Right ventricle myocardium inferior (tissue), 1 donor: ENCODE results near the gene LRRK2. TPM values are rescaled to one million over a fixed set of nuclear protein-coding genes. Genes with fewer than 3 reads are reported as not detected.

Experiments used
- ATAC-seq: fragments of 200-7000 bp; cut with Tn5 transposase; one replicate; pipeline ENCODE4 v1.9.1; 2020; ENCODE audit warnings: mild to moderate bottlenecking, moderate library complexity
- DNase-seq: peaks from one replicate; pipeline ENCODE4 v3.0.0; 2021; ENCODE audit errors: missing footprints
- intact Hi-C: fragments of 100-400 bp; cut with DNase I; formaldehyde crosslinking; loops from one replicate; pipeline ENCODE4 v1.11.0; 2022
- long read RNA-seq: library from polyadenylated mRNA; unstranded; transcript quantifications from one replicate; pipeline ENCODE4 v2.0.0, GENCODE V29; 2021
- total RNA-seq: library from RNA; stranded (reverse); fragmentation: NEBNext Ultra II Directional; extraction: Animal tissue kit (Norgen Biotek cat#: 25700); gene quantifications from one replicate; pipeline ENCODE4 v1.2.1, GENCODE V29; 2021
- donor health status: DM: no; HTN: yes; CAD: no; lungs with severe emphysema.

Gene LRRK2
- total RNA-seq: 8.4 TPM
- long read RNA-seq, partial matches to known transcripts: 3 of 3 reads
- long read RNA-seq, other reads (novel, unspliced or antisense): 0 of 3 reads

DNA sequence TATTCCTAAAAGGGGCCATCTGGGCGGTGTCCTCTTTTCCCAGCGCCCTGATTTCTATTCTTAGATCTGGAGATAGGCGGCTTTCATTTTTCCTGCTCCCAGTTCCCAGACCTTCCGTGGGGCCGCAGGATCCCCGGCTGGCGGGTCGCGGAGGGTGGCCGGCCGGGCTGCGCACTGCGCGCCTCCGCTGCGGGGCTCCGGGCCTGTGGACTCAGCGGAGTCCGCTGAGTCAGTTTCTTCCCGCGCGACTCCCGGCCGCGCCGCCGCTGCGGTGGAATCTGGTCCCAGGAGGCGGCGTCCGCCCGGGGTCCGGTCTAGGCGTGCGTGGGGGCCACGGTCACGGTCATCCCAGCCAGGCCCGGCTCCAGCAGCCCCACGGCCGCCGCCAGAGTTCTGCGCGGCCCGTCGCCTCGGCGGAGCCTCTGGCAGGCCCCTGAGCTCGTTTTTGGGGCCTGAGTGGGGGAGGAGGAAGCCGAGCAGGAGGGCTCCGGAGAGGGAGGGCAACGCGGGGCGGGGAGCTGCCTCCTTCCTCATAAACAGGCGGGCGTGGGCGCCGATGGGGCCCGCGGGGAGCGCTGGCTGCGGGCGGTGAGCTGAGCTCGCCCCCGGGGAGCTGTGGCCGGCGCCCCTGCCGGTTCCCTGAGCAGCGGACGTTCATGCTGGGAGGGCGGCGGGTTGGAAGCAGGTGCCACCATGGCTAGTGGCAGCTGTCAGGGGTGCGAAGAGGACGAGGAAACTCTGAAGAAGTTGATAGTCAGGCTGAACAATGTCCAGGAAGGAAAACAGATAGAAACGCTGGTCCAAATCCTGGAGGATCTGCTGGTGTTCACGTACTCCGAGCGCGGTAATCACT, at the start of gene LRRK2:
Gene LRRK2 (plus strand): TSS at position 559 of the 853 bp plus-strand sequence. CDS start 135 bp downstream, at position 694.
- intact Hi-C loops: loop anchor here (2.0 kb wide), 1 partner anchor 72 kb away; no protein-coding TSS in a partner anchor
- peak; percentile 96 for DNase-seq
- ATAC-seq: peak; percentile 94

DNA sequence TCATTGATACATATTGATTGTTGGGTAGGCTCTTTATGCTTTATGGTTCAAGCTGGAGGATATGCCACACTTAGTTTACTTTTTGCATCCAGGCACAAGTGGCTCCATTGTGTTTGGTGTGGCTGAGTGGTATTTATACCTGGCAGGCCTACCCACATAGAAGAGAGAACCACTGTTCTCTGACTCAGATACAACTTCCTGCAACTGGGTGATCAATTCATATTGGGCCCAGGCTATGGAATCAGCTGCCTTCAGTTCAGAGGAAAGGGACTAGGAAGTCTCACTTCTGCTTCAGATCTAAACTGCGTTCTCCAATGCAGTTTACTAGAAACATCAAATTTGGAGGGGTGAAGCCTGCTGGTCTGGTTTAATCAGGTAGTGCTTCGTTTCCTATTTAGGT, 49.8 kb upstream of the LRRK2 start:
- no peak for ATAC-seq
- no peak for DNase-seq
- intact Hi-C loops: no loop called here

DNA sequence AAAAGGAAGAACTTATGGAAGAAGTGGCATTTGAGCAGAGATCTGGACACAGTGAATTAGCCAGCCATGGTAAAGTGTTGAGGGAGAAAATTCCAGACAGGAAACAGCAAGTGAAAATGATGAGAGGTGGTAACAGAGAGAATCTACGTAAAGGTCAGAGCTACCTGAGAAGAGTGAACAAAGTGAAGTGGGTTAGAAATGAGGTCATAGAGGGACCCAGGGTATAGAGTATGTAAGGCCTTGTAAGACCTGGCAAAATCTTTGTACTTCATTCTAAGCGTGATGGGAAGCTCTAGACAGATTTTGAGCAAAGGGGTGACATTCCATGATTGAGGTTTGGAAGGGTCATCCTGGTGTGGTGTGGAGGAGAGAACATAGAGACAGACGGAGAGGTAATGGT, 49.3 kb upstream of the LRRK2 start:
- DNase-seq (no peak), ATAC-seq (no peak)
- intact Hi-C loops: no loop called here

DNA sequence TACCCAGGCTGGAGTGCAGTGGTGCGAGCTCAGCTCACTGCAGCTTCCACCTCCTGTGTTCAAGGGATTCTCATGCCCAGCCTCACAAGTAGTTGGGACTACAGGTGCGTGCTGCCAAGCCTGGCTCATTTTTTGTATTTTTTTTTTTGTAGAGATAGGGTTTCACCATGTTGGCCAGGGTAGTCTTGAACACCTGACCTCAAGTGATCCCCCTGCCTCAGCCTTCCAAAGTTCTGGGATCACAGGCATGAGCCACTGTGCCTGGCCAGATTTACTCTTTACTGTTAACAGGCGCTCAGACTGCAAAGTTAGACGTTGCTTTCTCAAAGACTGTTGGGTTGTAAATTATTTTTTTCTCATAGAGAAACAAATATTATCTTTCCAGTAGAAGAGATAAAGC, 46.1 kb upstream of the LRRK2 start:
- DNase-seq (no peak), ATAC-seq (no peak)
- intact Hi-C loops: no loop called here

DNA sequence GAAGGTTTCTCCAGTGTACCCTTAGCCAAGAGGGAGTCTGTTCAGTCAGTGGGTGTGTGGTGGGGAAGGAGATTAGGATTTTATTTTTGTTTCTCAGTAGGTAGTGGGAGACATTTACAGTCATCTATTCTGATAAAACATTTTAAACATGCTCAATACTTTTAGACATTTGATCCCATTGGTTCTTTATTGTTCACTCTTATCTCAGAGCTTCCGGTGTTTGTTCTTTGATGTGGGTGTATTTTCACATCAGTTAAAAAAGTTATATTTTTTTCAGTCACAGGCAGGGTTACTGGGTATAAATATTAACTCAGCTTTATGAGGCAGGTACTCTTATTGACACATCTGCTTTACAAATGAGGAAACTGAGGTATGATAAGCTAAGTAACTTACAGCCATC, 43.3 kb upstream of the LRRK2 start:
- intact Hi-C loops: no loop called here
- ATAC-seq (no peak), DNase-seq (no peak)

DNA sequence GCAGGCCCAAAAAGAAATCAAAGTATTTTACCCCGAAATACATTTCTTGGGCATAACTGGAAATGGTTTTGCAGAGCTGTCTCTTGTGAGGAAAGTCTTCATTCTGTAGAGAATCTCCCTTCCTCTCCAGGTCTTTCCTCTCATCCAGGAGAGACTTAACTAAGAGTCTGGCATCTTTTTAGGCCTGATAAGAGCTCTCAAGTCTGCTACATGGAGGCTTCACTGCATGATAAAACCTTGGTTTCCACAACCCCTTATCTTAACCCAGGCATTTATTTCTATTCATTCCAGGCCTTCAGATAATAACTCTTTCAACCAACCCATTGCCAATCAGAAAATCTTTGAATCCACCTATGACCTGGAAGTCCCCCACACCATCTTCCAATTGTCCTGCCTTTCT, 41.1 kb upstream of the LRRK2 start:
- DNase-seq (no peak), ATAC-seq (no peak)
- intact Hi-C loops: no loop called here

DNA sequence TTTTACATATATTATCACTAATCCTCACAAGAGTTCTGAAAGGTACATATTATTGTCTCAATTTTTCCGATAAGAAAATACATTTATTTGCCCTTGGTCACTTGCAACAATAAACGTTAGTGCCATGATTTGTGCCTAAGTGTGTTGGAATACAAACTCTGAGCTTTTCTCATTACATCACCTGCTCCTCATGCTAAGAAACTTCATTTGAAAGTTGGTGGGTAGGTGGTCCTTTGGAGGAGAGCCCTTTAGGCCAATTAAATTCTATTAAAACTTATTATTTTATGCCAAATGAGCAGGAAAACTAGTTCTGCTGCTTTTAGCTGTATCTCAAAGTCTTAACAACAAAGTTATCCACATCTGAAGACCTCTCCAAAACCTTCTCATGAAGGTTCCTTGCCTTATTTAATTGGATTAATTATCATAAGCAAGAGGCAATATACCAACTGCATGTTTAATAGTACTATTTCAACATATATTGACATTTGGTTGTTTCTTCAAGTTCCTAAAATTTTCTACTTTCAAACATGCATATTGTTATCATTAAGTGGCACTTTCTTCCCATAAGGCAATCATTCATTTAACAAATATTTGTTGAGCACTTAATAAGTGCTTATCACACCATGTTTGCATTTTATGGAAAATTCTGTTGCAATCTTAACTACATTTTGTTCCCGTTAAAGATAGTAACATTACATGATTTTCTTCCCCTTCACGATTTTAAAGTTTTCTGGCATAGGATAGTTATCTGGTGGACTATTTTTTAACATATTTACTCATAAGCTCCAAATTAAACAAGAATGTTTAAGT, 40.1 kb upstream of the LRRK2 start:
- DNase-seq (no peak), ATAC-seq (no peak)
- intact Hi-C loops: no loop called here

DNA sequence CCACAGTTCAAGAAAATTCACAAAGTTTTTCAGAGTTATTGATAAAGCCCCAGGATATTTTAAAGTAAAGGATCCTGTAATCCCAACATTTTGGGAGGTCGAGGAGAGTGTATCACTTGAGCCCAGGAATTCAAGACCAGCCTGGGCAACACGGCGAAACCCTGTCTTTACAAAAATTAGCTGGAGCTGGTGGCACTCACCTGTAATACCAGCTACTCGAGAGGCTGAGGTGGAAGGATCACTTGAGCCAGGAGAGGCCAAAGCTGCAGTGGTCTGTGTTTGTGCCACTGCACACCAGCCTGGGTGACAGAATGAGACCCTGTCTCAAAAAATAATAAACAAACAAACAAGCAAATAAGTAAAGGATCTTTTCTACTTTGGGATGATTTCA, 39.5 kb upstream of the LRRK2 start:
- ATAC-seq (no peak), DNase-seq (no peak)
- intact Hi-C loops: no loop called here

DNA sequence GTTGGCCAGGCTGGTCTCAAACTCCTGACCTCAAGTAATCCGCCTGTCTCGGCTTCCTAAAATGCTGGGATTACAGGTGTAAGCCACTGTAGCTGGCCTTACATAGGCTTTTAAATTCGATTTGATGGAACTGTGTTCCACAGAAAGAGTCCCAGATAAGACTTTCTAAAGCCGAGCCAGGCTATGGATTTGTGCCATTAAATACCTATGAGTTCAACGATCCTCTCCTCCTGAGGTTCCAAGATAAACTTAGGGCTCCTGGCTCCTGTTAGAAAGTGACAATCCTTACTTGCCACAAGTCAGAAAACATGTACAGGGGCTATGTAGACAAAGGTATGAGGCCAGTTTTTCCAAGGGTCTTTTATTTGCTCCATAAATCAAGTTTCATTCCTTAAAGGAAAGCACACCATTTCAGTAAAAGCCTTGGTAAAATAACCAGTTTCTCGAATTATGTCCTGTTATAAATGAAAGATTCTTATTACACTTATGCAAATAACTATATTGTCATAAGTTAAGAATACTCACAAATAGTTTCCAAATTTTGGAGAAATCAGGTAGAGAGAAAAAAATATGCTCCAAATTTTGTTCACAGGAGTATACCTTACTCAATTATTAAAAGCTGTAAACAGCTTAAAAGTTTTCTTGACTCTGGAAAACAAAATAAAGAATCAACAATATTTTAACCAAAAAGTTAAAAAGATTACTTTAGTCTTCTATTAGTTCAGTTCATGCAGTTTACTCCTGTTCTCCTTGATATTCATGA, 36.1 kb upstream of the LRRK2 start:
- DNase-seq (no peak), ATAC-seq (no peak)
- intact Hi-C loops: no loop called here

DNA sequence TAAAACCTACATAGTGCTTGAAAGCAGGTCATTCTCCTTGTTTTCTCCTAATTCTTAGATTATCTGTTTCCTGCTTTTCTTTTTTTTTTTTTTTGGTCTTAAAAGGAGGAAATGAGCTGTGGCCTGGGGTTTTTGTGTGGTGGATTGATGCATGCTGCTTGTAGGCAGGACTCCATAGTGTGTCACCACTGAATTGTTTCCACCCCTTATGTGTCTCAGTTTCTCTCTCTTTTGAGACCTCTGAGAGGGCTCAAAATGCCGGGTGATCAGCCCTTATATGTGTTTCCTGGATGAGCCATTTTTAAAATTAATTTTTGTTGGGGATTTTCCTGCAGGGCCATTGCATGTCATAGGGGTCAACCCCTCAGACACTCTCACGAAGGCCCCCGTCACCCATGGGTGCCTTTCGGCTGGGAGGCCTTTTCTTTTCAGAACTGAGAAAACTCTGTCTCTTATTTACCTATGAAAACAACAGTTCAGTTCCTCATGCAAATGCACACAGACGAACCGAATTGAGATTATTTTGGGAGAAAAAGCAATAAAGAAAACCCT, 32.0 kb upstream of the LRRK2 start:
- ATAC-seq: no peak
- DNase-seq: no peak
- intact Hi-C loops: no loop called here

DNA sequence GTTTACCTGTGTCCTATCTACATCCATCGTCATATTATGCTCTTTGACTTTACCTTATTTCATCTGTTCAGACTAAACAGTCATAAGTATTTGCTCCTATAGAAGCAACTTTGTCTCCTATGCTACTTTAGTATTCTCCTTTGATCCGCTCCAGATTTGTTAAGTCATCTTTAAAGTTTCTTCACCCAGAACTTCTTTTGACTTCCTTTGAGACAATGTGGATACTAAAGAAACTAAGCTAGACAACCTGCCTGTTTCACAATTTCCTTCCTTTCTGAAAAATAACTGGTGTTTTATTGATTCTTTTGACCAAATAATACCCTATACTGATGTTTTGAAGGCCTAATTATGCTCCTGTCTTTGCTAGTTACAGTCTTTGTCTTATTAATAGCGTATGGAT, 30.0 kb upstream of the LRRK2 start:
- DNase-seq (no peak), ATAC-seq (no peak)
- intact Hi-C loops: no loop called here

DNA sequence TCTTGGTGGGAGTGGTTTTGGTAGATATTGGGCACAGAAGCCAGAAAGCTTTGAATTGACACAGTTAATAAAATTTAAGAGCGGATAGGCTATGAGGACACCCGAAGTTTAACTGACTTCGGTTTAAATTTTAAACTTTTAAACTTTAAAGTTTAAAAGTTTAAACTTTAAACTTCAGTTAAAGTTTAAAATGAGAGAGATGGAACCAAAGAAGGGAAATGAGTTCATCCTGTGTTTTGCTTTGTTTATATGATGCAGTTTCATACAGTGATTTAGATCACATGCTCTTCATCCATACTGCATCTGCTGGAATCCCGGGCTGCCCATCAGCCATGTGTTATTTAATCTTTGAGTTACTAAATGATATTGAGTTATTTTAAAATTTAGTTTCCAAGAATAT, 27.2 kb upstream of the LRRK2 start:
- intact Hi-C loops: no loop called here
- ATAC-seq (no peak), DNase-seq (no peak)

DNA sequence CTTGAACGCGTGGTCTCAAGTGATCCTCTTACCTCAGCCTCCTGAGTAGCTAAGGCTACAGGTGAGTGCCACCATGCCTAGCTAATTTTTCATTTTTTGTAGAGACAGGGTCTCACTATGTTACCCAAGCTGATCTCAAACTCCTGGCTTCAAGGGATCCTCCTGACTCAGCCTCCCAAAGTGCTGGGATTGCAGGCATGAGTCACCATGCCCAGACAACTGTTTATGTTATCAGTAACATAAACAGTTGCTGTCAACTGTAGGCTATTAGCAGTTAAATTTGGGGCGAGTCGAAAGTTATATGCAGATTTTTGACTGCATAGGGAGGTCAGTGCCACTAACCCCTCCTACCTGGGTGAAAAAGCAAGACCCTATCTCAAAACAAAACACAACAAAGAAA, 26.2 kb upstream of the LRRK2 start:
- no peak for DNase-seq
- no peak for ATAC-seq
- intact Hi-C loops: no loop called here

DNA sequence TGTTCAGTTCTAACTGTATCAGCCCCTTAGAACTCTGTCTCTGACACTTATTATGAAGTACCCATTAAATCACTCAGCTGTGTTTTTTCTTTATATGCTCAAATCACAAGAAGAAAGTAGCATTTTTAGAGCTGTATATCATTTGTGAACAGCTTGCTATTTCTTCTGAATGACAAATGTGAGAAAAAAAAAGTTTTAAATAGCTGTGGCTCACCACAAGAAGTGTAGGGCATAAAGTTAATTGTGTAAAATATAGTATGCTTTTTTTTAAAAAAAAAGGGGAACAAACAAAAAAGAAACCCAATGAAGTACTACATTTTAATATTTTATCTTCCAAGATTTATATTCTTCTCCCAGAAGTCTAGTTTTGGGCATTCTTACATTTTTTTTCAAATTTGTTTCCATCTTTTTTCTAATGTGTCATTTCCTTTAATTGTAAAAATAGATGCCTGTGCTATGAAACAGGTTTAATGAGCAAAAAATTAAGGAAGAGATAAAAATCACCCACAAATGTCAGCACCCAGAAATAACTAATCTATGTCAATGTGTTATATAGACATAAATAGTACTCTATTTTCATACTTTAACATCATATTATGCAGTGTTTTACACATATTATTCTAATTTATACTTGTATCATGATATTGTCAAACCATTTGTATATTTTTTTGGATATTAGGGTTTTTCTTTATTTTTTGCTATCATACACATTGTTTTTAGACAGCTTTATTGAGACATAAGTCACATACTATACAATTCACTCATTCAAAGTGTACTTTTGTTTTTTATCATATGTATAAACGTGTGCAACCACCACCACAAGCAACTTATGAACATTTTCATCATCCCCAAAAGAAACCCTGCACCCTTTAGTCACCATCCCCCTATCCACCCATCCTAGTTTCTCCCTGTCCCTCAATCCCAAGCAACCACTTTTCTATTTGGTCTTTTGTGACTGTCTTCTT, 22.4 kb upstream of the LRRK2 start:
- DNase-seq: no peak
- intact Hi-C loops: no loop called here
- ATAC-seq: no peak

DNA sequence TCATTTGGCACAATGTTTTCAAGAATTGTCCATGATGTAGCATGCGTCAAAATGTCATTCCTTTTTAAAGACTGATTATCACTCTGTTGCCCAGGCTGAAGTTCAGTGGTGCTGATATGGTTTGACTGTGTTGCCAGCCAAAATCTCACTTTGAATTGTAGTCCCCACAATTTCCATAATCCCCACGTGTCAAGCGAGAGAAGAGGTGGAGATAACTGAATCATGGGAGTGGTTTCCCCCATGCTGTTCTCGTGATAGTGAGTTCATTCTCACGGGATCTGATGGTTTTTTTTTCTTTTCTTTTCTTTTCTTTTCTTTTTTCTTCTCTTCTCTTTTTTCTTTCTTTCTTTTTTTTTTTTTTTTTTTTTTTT, 21.8 kb upstream of the LRRK2 start:
- no peak for DNase-seq
- ATAC-seq: no peak
- intact Hi-C loops: no loop called here

DNA sequence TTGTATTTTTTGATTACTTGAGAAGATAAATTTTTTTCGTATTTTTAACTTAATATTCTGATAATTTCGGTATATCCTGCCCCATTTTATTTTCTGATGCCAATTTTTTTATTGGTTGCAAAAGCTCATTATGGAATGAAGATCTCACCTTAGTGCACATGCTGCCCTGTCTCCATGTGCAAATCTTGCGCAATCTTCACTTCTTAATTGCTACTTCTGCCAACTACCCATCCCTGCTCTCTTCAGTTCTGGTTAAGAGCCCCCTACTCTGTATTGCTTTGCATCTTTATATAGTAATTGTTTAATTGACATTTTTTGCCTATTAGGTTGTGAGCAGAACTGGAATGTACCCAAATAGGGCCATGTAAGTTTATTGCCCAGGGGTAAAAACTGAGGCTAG, 20.5 kb upstream of the LRRK2 start:
- DNase-seq: no peak
- no peak for ATAC-seq
- intact Hi-C loops: no loop called here

DNA sequence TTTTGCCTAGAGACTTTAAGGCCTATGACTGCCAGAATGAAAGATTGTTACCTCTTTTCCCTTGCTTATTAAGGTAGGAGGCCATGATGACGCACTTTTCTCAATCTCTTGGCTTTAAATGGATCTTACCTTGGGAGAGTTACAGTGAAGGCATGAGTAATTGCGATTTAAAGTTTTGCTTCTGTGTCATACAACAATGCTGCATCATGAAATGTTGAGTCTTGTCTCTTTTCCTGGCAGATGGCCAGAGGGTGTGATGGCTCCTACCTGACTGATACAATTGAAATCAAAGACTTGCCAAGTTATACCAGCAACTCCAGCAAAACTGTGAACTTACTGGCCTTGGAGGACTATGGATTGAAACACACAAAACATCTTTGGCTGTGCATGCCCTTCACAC, 17.2 kb upstream of the LRRK2 start:
- intact Hi-C loops: no loop called here
- DNase-seq (no peak), ATAC-seq (no peak)
